ENCODE results near the gene IPPK. TPM values are rescaled to one million over a fixed set of nuclear protein-coding genes. Genes with fewer than 3 reads are reported as not detected.

The IPPK gene
- polyA plus RNA-seq, 1 experiment, result 16.2 TPM

DNA sequence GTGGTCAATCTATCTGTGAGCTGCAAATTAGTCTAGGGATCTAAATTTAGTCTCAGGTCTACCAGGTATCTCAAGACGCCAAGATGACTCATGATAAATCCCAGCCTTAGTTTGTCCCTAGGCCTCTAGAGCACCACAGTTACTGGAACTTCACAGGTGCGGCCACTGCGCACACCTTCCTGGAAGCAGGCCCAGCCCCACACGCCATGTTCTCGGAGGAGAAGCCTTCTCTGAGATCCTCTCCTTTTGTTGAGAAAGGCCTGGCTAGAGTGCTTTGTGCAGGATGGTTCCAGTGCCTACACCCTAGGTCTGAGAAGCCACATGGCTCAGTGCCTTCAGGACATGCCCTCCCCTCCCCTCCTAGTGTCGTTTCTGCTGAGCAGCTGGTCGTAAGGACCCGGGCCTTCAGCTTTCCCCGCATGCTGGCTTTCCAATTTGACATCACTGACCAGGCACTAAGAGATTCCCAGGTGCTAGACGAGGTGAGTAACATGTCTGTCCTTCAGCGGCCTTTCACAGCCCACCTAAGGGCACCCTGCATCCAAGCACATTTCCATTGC, 51.9 kb downstream of the IPPK start:
- DNase-seq (ENCODE audit: low read depth), result no peak
- H3K27me3 ChIP-seq (ENCODE audit: control insufficient read depth, insufficient read depth, low read length), result no peaks in the 10 kb centered on the region
- no peak overlapping the region for H3K4me3 ChIP-seq (ENCODE audit: low read depth, low read length)
- no peak for TF ChIP-seq CTCF (IDR thresholded peaks at IDR 0.05; ENCODE audit: insufficient read depth, low read depth, low read length)
- POLR2A ChIA-PET, result no interaction called here
- H3K36me3 ChIP-seq (ENCODE audit: control insufficient read depth, insufficient read depth, low read length), result peaks cover 9% of the 10 kb centered on the region
- CTCF ChIA-PET, result no interaction called here

GRCh38 chr9:92617195-92617813, 52.6 kb downstream of the IPPK start:
- CTCF ChIA-PET, result interaction anchor here (0.8 to 1.6 kb wide), 3 partner anchors 14 to 289 kb away, joined by 3 to 6 read pairs (median 3); no protein-coding TSS in a partner anchor
- POLR2A ChIA-PET, result no interaction called here
- no peak for DNase-seq (ENCODE audit: low read depth)
- no peak for TF ChIP-seq CTCF (IDR thresholded peaks at IDR 0.05; ENCODE audit: insufficient read depth, low read depth, low read length)
- peaks cover 9% of the 10 kb centered on the region for H3K36me3 ChIP-seq (ENCODE audit: control insufficient read depth, insufficient read depth, low read length)
- H3K4me3 ChIP-seq (ENCODE audit: low read depth, low read length), result no peak overlapping the region
- H3K27me3 ChIP-seq (ENCODE audit: control insufficient read depth, insufficient read depth, low read length), result no peaks in the 10 kb centered on the region

- DNase-seq (ENCODE audit: low read depth), result no peak
- Histone ChIP-seq H3K27me3 (ENCODE audit: control insufficient read depth, insufficient read depth, low read length) (no peaks in the 10 kb centered on the region), H3K36me3 (ENCODE audit: control insufficient read depth, insufficient read depth, low read length) (peaks cover 9% of the 10 kb centered on the region), H3K4me3 (ENCODE audit: low read depth, low read length) (no peak overlapping the region)
- no peak for TF ChIP-seq CTCF (IDR thresholded peaks at IDR 0.05; ENCODE audit: insufficient read depth, low read depth, low read length)
- ChIA-PET POLR2A (no interaction called here), CTCF (interaction anchor here (0.8 to 1.6 kb wide), 3 partner anchors 15 to 288 kb away, joined by 3 to 6 read pairs (median 3); no protein-coding TSS in a partner anchor)
Measured at GRCh38 chr9:92616655-92617111, 53.2 kb downstream of the IPPK start.

DNA sequence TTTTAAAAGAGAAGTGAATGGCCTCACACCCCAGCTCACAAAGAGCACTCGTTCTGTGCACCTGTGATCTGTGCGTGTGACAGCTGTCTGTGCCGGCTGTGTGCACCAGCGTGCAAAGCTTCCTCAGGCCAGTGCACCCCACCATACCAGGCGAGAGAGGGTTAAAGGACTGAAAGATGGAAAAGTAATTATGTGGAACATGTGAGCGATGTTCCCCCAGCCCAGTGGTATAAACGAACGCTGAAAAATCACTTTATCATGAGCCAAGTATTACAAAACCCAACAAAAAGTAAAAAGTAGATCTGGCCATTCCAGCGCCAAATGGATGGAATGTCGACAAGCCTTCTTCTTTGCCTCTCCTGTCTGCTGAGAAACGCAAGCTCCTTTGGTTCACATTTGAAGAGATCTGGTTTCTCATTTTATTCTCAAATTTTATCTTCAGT, 53.7 kb downstream of the IPPK start:
- TF ChIP-seq CTCF (IDR thresholded peaks at IDR 0.05; ENCODE audit: insufficient read depth, low read depth, low read length), result no peak
- CTCF ChIA-PET, result interaction anchor here (0.8 to 1.6 kb wide), 3 partner anchors 18 to 288 kb away, joined by 3 to 6 read pairs (median 3); no protein-coding TSS in a partner anchor
- no peak for DNase-seq (ENCODE audit: low read depth)

DNA sequence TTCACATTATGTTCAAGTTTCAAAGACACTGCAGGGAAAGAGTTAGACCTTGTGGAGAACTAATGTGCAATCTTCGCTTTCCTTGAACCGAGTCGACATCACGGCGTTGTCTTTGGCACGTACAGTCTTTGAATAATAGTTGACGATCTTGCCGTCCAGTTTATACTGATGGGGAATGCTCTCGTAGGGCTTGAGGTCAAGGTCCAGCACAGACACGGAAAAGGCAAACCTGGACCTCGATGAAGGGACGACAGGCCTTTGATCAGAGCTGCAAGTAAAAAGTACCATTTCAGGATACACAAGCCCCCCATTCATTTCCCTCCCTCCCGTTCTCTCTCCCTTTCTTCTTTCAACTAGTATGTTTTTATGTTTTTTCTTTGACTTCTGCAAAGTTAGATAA, 54.1 kb downstream of the IPPK start:
- Histone ChIP-seq H3K4me3 (ENCODE audit: low read depth, low read length) (no peak overlapping the region), H3K36me3 (ENCODE audit: control insufficient read depth, insufficient read depth, low read length) (peaks cover 9% of the 10 kb centered on the region), H3K27me3 (ENCODE audit: control insufficient read depth, insufficient read depth, low read length) (no peaks in the 10 kb centered on the region)
- no peak for TF ChIP-seq CTCF (IDR thresholded peaks at IDR 0.05; ENCODE audit: insufficient read depth, low read depth, low read length)
- ChIA-PET CTCF (interaction anchor here (0.8 to 1.6 kb wide), 3 partner anchors 19 to 288 kb away, joined by 3 to 6 read pairs (median 3); no protein-coding TSS in a partner anchor), POLR2A (interaction anchor here (0.6 kb wide), 1 partner anchor 404 kb away, joined by 3 read pairs; no protein-coding TSS in a partner anchor)
- no peak for DNase-seq (ENCODE audit: low read depth)

More for the DNA sequence above, 53.7 kb downstream of the IPPK start:
- no peak overlapping the region for H3K4me3 ChIP-seq (ENCODE audit: low read depth, low read length)
- POLR2A ChIA-PET, result no interaction called here
- no peaks in the 10 kb centered on the region for H3K27me3 ChIP-seq (ENCODE audit: control insufficient read depth, insufficient read depth, low read length)
- H3K36me3 ChIP-seq (ENCODE audit: control insufficient read depth, insufficient read depth, low read length), result peaks cover 9% of the 10 kb centered on the region

Data from BJ (cell line).